ENCODE measurements around the gene TMPRSS4. TPM values are rescaled to one million over a fixed set of nuclear protein-coding genes. Genes with fewer than 3 reads are reported as not detected.

Gene TMPRSS4
- total and polyA plus RNA-seq, 2 experiments from 2014 or later, result 0.10 to 0.58 TPM

DNA sequence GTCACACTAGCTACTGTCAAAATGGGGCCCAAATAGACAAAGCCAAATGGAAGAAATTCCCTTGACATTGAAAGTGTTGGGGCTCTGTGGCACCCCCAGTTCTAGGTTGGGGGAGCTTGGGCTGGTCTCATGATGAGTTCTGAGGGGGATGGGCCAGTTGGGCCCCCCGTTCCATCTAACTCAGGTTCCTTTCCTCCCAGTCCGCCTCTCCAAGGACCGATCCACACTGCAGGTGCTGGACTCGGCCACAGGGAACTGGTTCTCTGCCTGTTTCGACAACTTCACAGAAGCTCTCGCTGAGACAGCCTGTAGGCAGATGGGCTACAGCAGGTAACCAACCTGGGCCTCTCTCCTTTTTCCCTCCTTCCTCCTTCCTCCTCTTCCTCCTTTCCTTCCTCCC lies 27.6 kb downstream of the TMPRSS4 start (continued):
- TF ChIP-seq, protein P1, sequence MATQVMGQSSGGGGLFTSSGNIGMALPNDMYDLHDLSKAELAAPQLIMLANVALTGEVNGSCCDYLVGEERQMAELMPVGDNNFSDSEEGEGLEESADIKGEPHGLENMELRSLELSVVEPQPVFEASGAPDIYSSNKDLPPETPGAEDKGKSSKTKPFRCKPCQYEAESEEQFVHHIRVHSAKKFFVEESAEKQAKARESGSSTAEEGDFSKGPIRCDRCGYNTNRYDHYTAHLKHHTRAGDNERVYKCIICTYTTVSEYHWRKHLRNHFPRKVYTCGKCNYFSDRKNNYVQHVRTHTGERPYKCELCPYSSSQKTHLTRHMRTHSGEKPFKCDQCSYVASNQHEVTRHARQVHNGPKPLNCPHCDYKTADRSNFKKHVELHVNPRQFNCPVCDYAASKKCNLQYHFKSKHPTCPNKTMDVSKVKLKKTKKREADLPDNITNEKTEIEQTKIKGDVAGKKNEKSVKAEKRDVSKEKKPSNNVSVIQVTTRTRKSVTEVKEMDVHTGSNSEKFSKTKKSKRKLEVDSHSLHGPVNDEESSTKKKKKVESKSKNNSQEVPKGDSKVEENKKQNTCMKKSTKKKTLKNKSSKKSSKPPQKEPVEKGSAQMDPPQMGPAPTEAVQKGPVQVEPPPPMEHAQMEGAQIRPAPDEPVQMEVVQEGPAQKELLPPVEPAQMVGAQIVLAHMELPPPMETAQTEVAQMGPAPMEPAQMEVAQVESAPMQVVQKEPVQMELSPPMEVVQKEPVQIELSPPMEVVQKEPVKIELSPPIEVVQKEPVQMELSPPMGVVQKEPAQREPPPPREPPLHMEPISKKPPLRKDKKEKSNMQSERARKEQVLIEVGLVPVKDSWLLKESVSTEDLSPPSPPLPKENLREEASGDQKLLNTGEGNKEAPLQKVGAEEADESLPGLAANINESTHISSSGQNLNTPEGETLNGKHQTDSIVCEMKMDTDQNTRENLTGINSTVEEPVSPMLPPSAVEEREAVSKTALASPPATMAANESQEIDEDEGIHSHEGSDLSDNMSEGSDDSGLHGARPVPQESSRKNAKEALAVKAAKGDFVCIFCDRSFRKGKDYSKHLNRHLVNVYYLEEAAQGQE (IDR thresholded peaks at IDR 0.05; ENCODE audit: unreplicated experiment), result no peak
- TF ChIP-seq JUNB (IDR thresholded peaks at IDR 0.05; ENCODE audit: unreplicated experiment) (no peak), STAT1 (IDR thresholded peaks at IDR 0.05; ENCODE audit: unreplicated experiment) (no peak), EZH2 (IDR thresholded peaks at IDR 0.05; ENCODE audit: low read depth, unreplicated experiment) (no peak), ZNF331 (CRISPR knock-in tag; IDR thresholded peaks at IDR 0.05; ENCODE audit: low read depth) (no peak), CREB1 (CRISPR knock-in tag; IDR thresholded peaks at IDR 0.05; ENCODE audit: low read depth) (no peak)
- TF ChIP-seq, protein P2, sequence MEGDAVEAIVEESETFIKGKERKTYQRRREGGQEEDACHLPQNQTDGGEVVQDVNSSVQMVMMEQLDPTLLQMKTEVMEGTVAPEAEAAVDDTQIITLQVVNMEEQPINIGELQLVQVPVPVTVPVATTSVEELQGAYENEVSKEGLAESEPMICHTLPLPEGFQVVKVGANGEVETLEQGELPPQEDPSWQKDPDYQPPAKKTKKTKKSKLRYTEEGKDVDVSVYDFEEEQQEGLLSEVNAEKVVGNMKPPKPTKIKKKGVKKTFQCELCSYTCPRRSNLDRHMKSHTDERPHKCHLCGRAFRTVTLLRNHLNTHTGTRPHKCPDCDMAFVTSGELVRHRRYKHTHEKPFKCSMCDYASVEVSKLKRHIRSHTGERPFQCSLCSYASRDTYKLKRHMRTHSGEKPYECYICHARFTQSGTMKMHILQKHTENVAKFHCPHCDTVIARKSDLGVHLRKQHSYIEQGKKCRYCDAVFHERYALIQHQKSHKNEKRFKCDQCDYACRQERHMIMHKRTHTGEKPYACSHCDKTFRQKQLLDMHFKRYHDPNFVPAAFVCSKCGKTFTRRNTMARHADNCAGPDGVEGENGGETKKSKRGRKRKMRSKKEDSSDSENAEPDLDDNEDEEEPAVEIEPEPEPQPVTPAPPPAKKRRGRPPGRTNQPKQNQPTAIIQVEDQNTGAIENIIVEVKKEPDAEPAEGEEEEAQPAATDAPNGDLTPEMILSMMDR (conservative IDR thresholded peaks at IDR 0.05; ENCODE audit: low read depth in 2 of 2), result no peak

DNA sequence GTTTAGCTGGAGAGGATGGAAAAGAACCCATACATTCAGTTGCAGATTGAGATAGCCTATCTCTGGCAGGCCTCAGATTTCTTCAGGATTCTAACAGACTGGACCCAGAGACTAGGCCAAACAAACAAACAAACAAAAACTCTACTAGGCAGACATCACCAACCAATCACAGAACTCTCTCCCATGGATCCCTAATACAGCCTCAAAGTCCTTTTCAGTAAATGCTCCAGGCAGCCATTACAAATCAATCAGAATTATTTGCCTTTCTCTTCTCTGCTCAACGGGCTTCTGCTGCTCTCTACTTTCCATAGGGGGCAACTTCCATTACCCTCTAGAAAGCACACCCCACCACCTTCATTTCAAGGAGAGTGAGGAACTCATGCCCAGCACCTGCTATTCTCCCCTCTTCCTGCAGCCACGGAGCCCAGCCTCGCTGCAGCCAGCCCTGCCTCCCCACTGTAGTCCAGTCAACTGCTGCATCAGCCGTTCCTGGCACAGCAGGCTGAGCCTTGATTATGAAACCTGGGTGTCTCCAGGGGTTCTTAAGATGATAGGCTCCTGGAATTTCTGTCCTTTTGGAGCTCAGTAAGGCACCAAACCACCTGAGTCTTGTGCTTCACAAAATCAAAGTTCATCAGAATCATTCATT lies 28.9 kb downstream of the TMPRSS4 start:
- no peaks in the 10 kb centered on the region for H3K27me3 ChIP-seq (ENCODE audit: insufficient read depth)
- H3K4me3 ChIP-seq, result no peak overlapping the region
- no peaks in the 10 kb centered on the region for H3K36me3 ChIP-seq (ENCODE audit: insufficient read depth)
- no peak overlapping the region for H2AFZ ChIP-seq
- H3K36me3 Mint-ChIP-seq (ENCODE audit: low read depth), result no peaks in the 10 kb centered on the region; the same call in 2 of the 3 replicates
- H3K4me1 ChIP-seq (ENCODE audit: insufficient read depth), result no peaks in the 10 kb centered on the region
- H3K27ac ChIP-seq (ENCODE audit: low read depth), result no peak overlapping the region
- ATAC-seq, result no peak
- no peaks in the 10 kb centered on the region for H3K79me2 ChIP-seq (replicated peaks; ENCODE audit: insufficient read depth)
- H3K9me3 Mint-ChIP-seq, result no peaks in the 10 kb centered on the region
- H3K27me3 Mint-ChIP-seq (ENCODE audit: insufficient read depth, low read depth, poor library complexity), result peaks cover 11% of the 10 kb centered on the region
- no peak for DNase-seq (ENCODE audit: low spot score)
- peaks cover 18% of the 10 kb centered on the region for H3K4me1 Mint-ChIP-seq
- no peak overlapping the region for H3K27ac Mint-ChIP-seq
- peaks cover 3% of the 10 kb centered on the region; the same call in 1 of the 2 replicates for H3K9me2 ChIP-seq (ENCODE audit: insufficient read depth)
- no peaks in the 10 kb centered on the region for H4K20me1 ChIP-seq (replicated peaks; ENCODE audit: insufficient read depth)
- no peak overlapping the region for H3K4me2 ChIP-seq
- no peak overlapping the region for H3K4me3 Mint-ChIP-seq
- no peaks in the 10 kb centered on the region for H3F3A ChIP-seq (replicated peaks; ENCODE audit: low read depth)
- TF ChIP-seq, protein P3, sequence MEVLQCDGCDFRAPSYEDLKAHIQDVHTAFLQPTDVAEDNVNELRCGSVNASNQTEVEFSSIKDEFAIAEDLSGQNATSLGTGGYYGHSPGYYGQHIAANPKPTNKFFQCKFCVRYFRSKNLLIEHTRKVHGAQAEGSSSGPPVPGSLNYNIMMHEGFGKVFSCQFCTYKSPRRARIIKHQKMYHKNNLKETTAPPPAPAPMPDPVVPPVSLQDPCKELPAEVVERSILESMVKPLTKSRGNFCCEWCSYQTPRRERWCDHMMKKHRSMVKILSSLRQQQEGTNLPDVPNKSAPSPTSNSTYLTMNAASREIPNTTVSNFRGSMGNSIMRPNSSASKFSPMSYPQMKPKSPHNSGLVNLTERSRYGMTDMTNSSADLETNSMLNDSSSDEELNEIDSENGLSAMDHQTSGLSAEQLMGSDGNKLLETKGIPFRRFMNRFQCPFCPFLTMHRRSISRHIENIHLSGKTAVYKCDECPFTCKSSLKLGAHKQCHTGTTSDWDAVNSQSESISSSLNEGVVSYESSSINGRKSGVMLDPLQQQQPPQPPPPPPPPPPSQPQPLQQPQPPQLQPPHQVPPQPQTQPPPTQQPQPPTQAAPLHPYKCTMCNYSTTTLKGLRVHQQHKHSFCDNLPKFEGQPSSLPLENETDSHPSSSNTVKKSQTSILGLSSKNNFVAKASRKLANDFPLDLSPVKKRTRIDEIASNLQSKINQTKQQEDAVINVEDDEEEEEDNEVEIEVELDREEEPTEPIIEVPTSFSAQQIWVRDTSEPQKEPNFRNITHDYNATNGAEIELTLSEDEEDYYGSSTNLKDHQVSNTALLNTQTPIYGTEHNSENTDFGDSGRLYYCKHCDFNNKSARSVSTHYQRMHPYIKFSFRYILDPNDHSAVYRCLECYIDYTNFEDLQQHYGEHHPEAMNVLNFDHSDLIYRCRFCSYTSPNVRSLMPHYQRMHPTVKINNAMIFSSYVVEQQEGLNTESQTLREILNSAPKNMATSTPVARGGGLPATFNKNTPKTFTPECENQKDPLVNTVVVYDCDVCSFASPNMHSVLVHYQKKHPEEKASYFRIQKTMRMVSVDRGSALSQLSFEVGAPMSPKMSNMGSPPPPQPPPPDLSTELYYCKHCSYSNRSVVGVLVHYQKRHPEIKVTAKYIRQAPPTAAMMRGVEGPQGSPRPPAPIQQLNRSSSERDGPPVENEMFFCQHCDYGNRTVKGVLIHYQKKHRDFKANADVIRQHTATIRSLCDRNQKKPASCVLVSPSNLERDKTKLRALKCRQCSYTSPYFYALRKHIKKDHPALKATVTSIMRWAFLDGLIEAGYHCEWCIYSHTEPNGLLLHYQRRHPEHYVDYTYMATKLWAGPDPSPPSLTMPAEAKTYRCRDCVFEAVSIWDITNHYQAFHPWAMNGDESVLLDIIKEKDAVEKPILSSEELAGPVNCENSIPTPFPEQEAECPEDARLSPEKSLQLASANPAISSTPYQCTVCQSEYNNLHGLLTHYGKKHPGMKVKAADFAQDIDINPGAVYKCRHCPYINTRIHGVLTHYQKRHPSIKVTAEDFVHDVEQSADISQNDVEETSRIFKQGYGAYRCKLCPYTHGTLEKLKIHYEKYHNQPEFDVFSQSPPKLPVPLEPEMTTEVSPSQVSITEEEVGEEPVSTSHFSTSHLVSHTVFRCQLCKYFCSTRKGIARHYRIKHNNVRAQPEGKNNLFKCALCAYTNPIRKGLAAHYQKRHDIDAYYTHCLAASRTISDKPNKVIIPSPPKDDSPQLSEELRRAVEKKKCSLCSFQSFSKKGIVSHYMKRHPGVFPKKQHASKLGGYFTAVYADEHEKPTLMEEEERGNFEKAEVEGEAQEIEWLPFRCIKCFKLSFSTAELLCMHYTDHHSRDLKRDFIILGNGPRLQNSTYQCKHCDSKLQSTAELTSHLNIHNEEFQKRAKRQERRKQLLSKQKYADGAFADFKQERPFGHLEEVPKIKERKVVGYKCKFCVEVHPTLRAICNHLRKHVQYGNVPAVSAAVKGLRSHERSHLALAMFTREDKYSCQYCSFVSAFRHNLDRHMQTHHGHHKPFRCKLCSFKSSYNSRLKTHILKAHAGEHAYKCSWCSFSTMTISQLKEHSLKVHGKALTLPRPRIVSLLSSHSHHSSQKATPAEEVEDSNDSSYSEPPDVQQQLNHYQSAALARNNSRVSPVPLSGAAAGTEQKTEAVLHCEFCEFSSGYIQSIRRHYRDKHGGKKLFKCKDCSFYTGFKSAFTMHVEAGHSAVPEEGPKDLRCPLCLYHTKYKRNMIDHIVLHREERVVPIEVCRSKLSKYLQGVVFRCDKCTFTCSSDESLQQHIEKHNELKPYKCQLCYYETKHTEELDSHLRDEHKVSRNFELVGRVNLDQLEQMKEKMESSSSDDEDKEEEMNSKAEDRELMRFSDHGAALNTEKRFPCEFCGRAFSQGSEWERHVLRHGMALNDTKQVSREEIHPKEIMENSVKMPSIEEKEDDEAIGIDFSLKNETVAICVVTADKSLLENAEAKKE (CRISPR knock-in tag; IDR thresholded peaks at IDR 0.05), result no peak
- TF ChIP-seq NANOG (IDR thresholded peaks at IDR 0.05; ENCODE audit: borderline replicate concordance) (no peak), ZNF114 (CRISPR knock-in tag; IDR thresholded peaks at IDR 0.05) (no peak)
